Suprapubic skin (tissue), 4 donors: ENCODE data around the gene SPDYE16.
"Not testable (repeated sequence)": the region's sequence is repeated elsewhere in the genome, so short reads cannot be mapped to it uniquely, and the experiment has no call there.

Source experiments
- POLR2A ChIP-seq, 2 donors: fragments of 450-650 bp; IDR thresholded peaks; one replicate each; pipeline ENCODE4 v1.6.1; 2017; ENCODE audit warnings: antibody characterized with exemption in 2 of 2, mild to moderate bottlenecking in 2 of 2, moderate library complexity in 2 of 2
- POLR2AphosphoS5 ChIP-seq, 3 donors: sonication (generic); formaldehyde crosslinking; IDR thresholded peaks; one replicate each; pipeline ENCODE4 v1.6.1; 2017; ENCODE audit warnings: antibody characterized with exemption in 3 of 3
- TF ChIP-seq, protein P1 (sequence below), 2 donors: fragments of 200-600 bp in 1 of 2; fragments of 450-650 bp in 1 of 2; sonication (generic) in 1 of 2; IDR thresholded peaks; one replicate each; pipeline ENCODE4 v1.5.1; 2016 to 2019; ENCODE audit warnings: antibody characterized with exemption in 2 of 2, mild to moderate bottlenecking in 1 of 2, moderate library complexity in 1 of 2

DNA sequence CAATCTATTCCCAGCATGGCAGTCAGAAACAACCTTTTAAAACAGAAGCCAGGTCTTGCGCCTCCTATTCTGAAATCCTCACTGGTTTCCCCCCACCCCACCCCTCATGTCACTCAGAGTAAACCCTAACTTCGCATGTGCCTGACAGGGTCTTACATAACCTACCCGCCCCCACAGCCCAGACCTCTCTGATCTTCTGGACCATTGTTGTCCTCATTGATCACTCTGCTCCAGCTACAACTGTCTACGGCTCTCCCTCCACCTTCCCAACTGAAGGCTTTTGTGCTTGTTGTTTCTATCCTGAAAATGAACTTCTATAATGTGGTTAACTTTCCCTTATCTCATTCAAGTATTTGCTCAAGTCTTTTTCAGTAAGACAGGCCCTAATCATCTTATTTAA lies 17.1 kb upstream of the SPDYE16 start:
- TF ChIP-seq, protein P1, sequence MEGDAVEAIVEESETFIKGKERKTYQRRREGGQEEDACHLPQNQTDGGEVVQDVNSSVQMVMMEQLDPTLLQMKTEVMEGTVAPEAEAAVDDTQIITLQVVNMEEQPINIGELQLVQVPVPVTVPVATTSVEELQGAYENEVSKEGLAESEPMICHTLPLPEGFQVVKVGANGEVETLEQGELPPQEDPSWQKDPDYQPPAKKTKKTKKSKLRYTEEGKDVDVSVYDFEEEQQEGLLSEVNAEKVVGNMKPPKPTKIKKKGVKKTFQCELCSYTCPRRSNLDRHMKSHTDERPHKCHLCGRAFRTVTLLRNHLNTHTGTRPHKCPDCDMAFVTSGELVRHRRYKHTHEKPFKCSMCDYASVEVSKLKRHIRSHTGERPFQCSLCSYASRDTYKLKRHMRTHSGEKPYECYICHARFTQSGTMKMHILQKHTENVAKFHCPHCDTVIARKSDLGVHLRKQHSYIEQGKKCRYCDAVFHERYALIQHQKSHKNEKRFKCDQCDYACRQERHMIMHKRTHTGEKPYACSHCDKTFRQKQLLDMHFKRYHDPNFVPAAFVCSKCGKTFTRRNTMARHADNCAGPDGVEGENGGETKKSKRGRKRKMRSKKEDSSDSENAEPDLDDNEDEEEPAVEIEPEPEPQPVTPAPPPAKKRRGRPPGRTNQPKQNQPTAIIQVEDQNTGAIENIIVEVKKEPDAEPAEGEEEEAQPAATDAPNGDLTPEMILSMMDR (IDR thresholded peaks at IDR 0.05): not testable (repeated sequence)
- TF ChIP-seq POLR2A, POLR2AphosphoS5 (IDR thresholded peaks at IDR 0.05): not testable (repeated sequence)
